EH (cell line): ENCODE measurements around the gene STK17A.
A peak's percentile ranks its signal among the peaks of the same experiment; 100 is the strongest.
"Not testable (repeated sequence)": the region's sequence is repeated elsewhere in the genome, so short reads cannot be mapped to it uniquely, and the experiment has no call there.

ENCODE experiments used
- DNase-seq: peaks from one replicate; pipeline ENCODE4 v3.0.0-alpha.2; 2015; ENCODE audit warnings: low read depth

STK17A gene

DNA sequence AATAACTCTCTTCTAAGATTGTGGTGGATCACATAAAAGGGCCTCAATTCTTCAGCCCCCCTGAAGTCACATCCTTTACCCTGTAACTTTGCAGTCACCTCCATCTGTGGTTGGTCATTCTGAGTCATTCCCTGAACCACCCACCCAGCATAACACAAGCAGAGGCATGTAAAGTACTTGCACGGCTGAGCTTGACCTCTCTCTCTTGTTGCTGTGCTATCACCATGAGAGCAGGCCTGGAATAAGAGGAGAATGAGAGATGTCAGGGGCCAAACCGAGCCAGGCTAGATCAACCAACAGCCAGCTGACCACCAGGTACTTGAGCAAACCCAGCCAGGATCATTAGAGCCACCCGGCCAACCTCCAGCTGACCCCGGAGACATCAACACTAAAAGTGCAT is 13.5 kb upstream of the STK17A start:
- DNase-seq: peak; percentile 80

GRCh38 chr7:43570688-43571365 is 12.1 kb upstream of the STK17A start:
- peak; percentile 24 for DNase-seq

- peak; percentile 100 for DNase-seq
Measured at GRCh38 chr7:43572516-43573049, 10.3 kb upstream of the STK17A start.

DNA sequence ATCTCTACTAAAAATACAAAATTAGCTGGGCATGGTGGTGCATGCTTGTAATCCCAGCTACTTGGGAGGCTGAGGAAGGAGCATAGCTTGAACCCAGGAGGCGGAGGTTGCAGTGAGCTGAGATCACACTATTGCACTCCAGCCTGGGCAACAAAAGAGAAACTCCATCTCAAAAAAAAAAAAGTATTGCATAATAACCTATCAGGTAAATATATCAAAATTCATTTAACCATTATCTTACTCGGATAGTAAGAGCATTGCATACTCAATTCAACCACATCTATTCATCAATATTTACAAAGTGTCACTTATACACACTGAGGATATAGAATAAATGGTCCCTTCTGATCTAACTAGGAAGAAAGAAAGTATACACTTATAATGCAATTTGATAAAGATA is 9.1 kb upstream of the STK17A start:
- not testable (repeated sequence) for DNase-seq

DNA sequence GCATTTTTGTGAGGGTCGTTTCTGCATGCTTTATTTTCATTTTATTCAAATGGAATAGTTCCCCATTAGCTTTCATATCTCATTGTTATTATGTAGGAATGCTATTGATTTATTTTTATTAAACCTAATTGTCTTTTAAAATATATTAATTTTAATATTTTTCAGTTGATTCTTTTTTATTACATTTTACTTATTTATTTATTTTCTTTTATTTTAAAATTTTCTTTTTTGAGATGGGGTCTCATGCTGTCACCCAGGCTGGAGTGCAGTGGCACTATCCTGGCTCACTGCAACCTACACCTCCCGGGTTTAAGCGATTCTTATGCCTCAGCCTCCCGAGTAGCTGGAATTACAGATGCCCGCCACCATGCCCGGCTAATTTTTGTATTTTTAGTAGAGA is 7.4 kb upstream of the STK17A start:
- no peak for DNase-seq

DNA sequence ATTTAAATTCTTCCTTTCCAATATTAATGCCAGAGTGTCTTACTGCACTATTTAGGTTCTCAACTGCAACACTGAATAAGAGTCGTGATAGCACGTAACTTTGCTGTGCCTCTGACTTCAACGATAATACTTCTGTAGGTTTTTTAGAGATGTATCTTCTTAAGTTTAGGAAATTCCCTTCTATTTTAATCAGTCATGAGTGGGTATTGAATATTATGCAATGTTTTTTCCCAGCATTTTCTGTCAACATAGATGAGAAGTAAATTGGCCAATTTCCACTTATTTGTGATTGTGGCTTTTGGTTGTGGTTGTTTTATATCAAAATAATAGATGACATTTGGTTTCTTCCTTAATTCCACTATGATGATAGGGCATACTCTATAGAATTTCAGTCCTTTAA is 6.7 kb upstream of the STK17A start:
- no peak for DNase-seq

- peak; percentile 25 for DNase-seq
Measured at GRCh38 chr7:43577485-43577951, 5.4 kb upstream of the STK17A start.

GRCh38 chr7:43583424-43584194 is 701 bp downstream of the STK17A start:
- DNase-seq: peak; percentile 66

DNA sequence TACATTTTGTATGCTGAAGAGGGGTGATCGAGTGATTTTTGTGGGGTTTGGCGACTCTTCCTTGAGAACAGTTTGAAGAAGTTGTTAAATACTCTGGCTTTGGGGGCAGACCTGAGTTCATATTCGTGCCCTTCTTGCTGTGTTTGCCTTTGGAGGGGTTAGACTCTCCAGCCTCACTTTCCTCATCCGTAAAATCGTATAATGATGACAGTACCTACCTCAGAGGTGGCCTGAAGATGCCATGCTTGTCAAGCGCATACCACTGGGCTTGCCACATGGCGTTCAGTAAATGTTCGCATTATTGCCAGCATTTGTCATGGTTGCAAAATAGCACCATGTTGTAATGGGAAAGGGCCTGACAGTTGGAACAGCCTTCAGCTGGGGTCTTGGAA is 1.3 kb downstream of the STK17A start:
- peak; percentile 81 for DNase-seq

GRCh38 chr7:43584733-43585132 is 1.8 kb downstream of the STK17A start:
- not testable (repeated sequence) for DNase-seq

DNA sequence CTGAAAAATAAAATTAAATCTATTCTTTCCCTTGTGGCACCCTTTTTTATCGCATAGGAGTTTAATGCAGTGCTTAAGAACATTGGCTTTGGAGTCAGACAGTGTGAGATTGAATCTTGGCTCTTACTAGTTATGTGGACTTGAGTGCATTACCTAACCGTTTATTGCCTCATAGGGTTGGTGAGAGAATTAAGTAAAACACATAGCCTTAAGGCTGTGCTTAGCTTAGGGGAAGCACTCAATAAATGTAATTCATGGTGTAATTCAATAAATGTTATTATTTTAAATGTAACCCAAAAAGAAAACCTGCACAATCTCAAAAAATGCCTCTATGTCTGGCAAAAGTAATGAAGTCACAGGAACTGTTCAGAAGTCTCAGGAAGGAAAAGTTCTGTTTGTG is 2.7 kb downstream of the STK17A start:
- DNase-seq: peak; percentile 73

GRCh38 chr7:43586251-43586900 is 3.5 kb downstream of the STK17A start:
- DNase-seq: peak; percentile 72

- DNase-seq: peak; percentile 43
Measured at GRCh38 chr7:43588477-43589132, 5.7 kb downstream of the STK17A start.

GRCh38 chr7:43589133-43589478 is 6.2 kb downstream of the STK17A start:
- no peak for DNase-seq

- DNase-seq: no peak
Measured at GRCh38 chr7:43589728-43590127, 6.8 kb downstream of the STK17A start.

DNA sequence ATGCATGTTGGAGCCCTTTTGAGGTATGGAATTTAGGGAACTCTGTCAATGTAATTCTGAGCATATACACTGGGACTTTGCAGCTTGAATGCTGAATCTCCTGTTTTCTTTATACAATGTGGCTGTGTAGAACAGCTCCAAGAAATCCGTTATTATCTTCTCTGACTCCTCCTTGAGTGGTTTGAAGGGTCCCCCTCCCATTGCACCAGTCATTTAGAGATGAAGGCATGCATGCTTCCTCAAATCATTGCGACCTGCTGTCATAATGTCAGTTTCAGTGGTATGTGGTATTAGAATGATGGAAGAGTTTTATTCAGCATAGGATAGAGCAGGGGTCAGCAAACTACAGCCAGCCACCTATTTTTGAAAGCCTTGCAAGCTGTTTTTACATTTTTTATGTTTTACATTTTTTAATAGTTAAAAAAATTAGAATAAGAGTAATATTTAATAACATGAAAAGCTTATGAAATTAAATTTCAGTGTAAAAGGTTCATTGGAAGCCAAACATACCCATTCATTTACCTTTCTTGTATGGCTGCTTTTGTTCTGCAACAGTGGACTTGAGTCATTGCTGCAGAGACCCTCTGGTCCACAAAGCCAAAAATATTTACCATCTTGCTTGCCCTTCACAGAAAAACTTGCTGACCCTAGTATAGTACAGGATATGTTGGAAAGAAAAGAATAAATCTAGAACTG is 8.1 kb downstream of the STK17A start:
- peak; percentile 40 for DNase-seq

DNA sequence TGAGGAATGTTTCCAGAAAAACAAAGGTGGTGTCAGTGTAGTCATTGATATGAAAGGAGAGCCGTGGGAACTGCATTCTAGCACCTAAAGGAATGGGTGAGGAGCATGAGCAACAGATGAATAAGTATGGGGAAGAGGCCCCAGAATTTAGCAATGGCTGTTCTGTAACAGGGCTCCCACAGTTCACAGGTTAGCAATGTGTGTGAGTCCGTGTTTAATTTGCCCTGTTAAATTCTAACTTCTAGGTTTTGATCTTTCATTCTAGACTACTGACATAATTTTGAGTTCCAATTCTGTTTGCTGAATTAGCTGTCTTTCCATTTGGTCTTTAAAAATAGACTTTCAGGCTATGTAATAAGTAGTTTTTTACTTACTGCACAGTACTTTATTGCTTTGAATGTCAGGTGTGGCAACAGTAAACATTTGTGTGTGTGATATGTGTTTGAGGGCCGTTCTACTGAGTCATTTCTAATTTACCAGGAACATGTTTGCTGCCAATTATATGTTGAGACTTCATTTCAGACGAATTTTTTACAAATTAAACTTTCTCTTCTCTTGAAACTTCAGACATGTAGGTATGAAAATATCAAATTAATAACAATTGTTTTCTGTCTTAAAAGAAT is 8.8 kb downstream of the STK17A start:
- DNase-seq: peak; percentile 60

GRCh38 chr7:43592326-43592725 is 9.4 kb downstream of the STK17A start:
- DNase-seq: no peak

GRCh38 chr7:43593010-43593409 is 10.1 kb downstream of the STK17A start:
- DNase-seq: peak; percentile 28

DNA sequence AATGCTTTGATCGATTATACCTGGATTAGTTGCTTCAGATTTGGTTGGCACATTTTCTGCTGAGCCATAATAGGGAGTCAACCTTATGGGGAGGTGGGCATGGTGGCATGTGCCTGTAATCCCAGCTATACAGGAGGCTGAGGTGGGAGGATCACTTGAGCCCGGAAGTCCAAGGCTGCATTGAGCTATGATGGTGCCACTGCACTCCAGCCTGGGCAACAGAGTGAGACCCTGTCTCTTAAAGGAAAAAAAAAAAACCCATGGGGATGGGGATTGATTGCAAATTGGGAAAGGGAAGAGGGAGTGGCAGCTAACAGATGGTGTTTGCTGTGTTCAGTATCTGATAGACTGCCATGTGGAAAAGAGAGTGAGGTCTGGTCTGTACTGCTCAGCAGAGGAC is 11.1 kb downstream of the STK17A start:
- DNase-seq: no peak

DNA sequence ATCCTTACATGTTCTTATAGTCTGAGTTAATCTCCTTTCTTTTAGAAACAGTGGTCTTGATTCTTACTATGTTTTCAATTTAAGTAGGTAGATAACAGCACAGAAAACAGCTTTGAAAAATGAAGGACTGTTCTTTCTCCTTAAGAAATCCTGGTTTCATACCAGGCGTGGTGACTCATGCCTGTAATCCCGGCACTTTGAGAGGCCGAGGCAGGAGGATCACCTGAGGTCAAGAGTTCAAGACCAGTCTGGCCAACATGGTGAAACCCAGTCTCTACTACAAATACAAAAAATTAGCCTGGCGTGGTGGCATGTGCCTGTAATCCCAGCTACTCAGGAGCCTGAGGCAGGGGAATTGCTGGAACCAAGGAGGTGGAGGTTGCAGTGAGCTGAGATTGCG is 13.5 kb downstream of the STK17A start:
- not testable (repeated sequence) for DNase-seq
